Stimulated activated memory B cell treated with anti-CD40 and anti-IgM and Interleukin-4, amounts not matched to agents 10 μg/mL and 1 μg/mL and 100 μg/mL, for 72 hours (primary cell): ENCODE measurements around the gene ACTL7A.
"Not testable (repeated sequence)": the region's sequence is repeated elsewhere in the genome, so short reads cannot be mapped to it uniquely, and the experiment has no call there.

Experiments
- ATAC-seq: fragments of 150-1000 bp; cut with Tn5 transposase; 2 replicates; pipeline ENCODE4 v1.10.0; 2021
- H3K27ac Mint-ChIP-seq: one replicate; pipeline ENCODE4 v1.8.0; 2022; ENCODE audit warnings: mild to moderate bottlenecking, mixed read lengths
- H3K27me3 Mint-ChIP-seq: one replicate; pipeline ENCODE4 v1.8.0; 2022; ENCODE audit warnings: mixed read lengths
- H3K36me3 Mint-ChIP-seq: one replicate; pipeline ENCODE4 v1.8.0; 2022; ENCODE audit warnings: mixed read lengths
- H3K4me1 Mint-ChIP-seq: one replicate; pipeline ENCODE4 v1.8.0; 2022; ENCODE audit warnings: mixed read lengths
- H3K4me3 Mint-ChIP-seq: one replicate; pipeline ENCODE4 v1.8.0; 2022; ENCODE audit warnings: mild to moderate bottlenecking, moderate library complexity, mixed read lengths
- H3K9me3 Mint-ChIP-seq: one replicate; pipeline ENCODE4 v1.8.0; 2022; ENCODE audit warnings: mixed read lengths

ACTL7A gene

DNA sequence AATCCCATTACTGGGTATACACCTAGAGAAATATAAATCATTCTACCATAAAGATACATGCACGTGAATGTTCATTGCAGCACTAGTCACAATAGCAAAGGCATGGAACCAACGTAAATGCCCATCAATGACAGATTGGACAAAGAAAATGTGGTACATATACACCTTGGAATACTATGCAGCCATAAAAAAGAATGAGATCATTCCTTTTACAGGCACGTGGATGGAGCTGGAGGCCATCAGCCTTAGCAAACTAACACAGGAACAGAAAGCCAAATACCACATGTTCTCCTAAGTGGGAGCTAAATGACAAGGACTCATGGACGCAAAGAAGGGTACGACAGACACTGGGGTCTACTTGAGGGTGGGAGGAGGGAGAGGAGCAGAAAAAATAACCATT is 22.5 kb upstream of the ACTL7A start:
- H3K27me3 Mint-ChIP-seq, result not testable (repeated sequence)

DNA sequence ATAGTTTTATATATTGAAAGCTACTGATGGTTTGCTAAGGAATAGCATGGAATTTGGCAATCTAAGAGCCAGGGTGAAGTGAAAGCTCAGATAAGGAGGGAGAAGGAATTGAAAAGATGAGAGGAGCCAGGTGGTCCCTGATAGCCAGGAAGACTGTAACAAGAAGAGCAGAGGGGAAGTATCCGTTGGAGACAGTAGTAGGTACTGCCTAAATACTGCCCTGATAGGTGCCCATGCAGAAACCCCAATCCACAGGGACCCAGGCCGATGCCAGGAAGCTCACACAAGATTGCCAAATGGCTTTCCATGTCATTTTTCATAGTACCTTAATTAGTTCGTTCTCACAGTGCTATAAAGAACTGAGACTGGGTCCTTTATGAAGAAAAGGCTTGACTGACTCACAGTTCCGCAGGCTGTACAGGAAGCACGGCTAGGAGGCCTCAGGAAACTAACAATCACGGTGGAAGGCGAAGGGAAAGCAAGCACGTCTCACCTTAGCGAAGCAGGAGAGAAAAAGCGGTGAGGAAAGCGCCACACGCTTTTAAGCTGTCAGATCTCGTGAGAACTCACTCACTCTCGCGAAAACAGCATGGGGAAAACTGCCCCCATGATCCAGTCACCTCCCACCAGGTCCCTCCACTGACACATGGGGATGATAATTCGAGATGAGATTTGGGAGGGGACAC is 19.3 kb upstream of the ACTL7A start:
- H3K36me3 Mint-ChIP-seq, result no peaks in the 10 kb centered on the region
- H3K27me3 Mint-ChIP-seq, result no peaks in the 10 kb centered on the region
- H3K4me1 Mint-ChIP-seq, result peaks cover 10% of the 10 kb centered on the region
- ATAC-seq, result peak; percentile 20
- peak overlapping the region; percentile 70 for H3K4me3 Mint-ChIP-seq
- H3K9me3 Mint-ChIP-seq, result no peaks in the 10 kb centered on the region
- H3K27ac Mint-ChIP-seq, result no peak overlapping the region

More for the DNA sequence above, 22.5 kb upstream of the ACTL7A start:
- H3K27ac Mint-ChIP-seq, H3K9me3 Mint-ChIP-seq, H3K4me3 Mint-ChIP-seq, ATAC-seq, H3K36me3 Mint-ChIP-seq: not testable (repeated sequence)
- peaks cover 19% of the 10 kb centered on the region for H3K4me1 Mint-ChIP-seq

DNA sequence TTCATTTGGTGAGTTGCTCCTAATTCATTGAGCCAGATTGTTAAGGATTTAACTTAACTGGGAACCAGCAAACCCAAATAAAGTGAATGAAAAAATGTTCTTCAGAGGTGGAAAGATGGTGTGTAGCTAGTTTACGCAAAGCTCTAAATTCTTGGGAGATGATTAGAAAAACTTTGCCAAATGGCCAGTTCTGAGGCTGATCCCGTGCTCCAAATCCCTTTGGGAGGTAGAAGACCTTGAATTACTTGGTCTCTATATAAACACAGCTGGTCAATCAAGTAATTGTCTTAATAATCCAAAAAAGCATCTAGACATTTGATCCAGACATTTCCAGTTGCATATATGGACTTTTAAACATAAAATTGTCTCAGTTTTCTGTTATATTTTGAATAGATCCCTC is 17.7 kb upstream of the ACTL7A start:
- ATAC-seq, result no peak
- Mint-ChIP-seq H3K4me3 (no peak overlapping the region), H3K27me3 (no peaks in the 10 kb centered on the region), H3K27ac (no peak overlapping the region), H3K9me3 (no peaks in the 10 kb centered on the region), H3K4me1 (peaks cover 10% of the 10 kb centered on the region), H3K36me3 (no peaks in the 10 kb centered on the region)

DNA sequence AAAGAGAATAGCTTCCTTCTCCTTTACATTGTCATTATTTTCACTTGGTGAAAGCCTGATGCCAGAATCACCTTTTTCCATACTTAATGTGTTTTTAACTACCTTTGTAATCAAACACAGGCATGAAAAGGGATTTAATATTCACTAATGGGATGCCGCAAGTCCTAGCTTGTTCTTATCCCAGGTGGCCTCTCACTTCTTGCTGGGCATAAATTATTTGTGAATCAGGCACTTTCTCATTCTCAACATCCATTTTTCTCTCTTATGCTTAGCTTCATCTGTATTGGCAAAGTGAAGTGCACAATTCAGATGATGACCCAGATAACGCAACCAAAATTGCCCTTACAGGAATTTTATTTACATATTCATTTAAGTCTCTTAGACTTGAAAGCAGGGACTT is 17.2 kb upstream of the ACTL7A start:
- no peaks in the 10 kb centered on the region for H3K36me3 Mint-ChIP-seq
- peaks cover 10% of the 10 kb centered on the region for H3K4me1 Mint-ChIP-seq
- no peak overlapping the region for H3K4me3 Mint-ChIP-seq
- no peak overlapping the region for H3K27ac Mint-ChIP-seq
- no peak for ATAC-seq
- no peaks in the 10 kb centered on the region for H3K9me3 Mint-ChIP-seq
- no peaks in the 10 kb centered on the region for H3K27me3 Mint-ChIP-seq

DNA sequence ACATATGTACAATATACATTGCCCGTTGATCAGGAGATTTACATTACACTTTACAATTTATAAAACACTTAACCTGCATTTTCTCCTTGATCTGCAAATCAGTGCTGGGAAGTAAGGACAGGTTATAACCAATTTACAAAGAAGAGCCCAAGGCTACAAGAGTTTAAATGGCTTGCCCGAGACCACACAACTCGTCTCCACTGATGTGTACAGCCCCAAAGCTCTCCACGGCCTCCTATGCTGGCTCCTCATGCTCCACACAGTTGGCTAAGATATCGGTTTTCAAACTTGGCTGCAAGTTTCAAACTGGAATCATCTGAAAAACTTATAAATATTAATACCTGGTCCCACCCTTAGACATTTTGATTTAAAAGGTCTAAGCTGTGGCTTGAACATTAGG is 16.6 kb upstream of the ACTL7A start:
- H3K9me3 Mint-ChIP-seq, result no peaks in the 10 kb centered on the region
- no peak overlapping the region for H3K27ac Mint-ChIP-seq
- H3K4me3 Mint-ChIP-seq, result no peak overlapping the region
- H3K27me3 Mint-ChIP-seq, result no peaks in the 10 kb centered on the region
- no peaks in the 10 kb centered on the region for H3K36me3 Mint-ChIP-seq
- ATAC-seq, result no peak
- peaks cover 10% of the 10 kb centered on the region for H3K4me1 Mint-ChIP-seq

DNA sequence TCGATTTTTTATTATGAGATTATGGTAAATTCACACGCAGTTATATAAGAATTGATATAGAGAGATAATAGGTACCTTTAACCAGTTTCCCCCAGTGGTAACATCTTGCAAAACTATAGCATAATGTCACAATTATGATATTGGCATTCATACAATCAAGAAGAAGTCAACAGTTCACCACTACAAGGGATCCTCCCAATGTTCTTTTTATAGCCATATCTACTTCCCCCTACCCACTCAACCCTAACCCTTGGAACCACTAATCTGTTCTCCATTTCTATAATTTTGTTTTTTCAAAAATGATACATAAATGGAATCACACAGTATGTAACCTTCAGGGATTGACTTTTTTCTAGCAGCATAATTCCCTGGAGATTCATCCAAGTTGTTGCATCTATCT is 16.1 kb upstream of the ACTL7A start:
- no peaks in the 10 kb centered on the region for H3K9me3 Mint-ChIP-seq
- ATAC-seq, result no peak
- peaks cover 10% of the 10 kb centered on the region for H3K4me1 Mint-ChIP-seq
- H3K27ac Mint-ChIP-seq, result no peak overlapping the region
- no peak overlapping the region for H3K4me3 Mint-ChIP-seq
- no peaks in the 10 kb centered on the region for H3K27me3 Mint-ChIP-seq
- H3K36me3 Mint-ChIP-seq, result no peaks in the 10 kb centered on the region

DNA sequence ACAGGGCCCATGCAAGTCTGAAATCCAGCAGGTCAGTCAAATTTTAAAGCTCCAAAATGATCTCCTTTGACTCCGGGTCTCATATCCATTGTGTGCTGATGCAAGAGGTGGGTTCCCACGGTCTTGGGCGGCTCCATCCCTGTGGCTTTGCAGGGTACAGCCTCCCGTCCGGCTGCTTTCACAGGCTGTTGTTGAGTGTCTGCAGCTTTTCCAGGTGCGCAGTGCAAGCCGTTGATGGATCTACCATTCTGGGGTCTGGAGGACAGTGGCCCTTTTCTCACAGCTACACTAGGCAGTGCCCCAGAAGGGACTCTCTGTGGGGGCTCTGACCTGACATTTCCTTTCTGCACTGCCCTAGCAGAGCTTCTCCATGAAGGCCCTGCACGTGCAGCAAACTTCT is 13.8 kb upstream of the ACTL7A start:
- H3K4me3 Mint-ChIP-seq, H3K27ac Mint-ChIP-seq, H3K9me3 Mint-ChIP-seq, H3K27me3 Mint-ChIP-seq, ATAC-seq, H3K4me1 Mint-ChIP-seq, H3K36me3 Mint-ChIP-seq: not testable (repeated sequence)

DNA sequence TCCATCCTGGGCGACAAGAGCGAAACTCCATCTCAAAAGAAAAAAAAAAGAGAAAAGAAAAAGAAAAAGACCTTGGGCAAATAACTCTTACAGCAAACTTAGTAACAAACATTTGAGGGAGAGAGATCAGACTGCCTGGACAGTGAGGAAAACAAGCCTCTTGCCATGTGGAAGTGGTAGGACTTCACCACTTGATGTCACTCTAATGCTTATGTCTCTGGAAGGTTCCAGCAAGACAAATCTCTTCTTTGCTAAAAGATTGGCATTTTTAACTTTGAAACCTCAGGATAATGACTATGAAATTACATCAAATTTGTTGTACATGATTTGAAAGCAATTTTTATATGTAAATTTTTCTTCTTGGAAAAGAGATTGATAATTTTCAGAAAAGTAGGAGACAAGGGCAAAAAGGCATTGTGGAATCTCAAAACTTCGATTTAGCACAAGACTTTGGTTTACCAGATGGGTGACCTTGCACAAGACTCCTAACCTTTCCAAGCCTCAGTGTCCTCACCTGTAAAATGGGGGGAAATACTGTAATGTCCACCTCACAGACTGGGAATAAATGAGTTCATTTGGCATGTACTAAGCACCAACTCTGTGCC is 11.7 kb upstream of the ACTL7A start:
- Mint-ChIP-seq H3K27ac (no peak overlapping the region), H3K36me3 (no peaks in the 10 kb centered on the region), H3K27me3 (no peaks in the 10 kb centered on the region), H3K9me3 (no peaks in the 10 kb centered on the region), H3K4me3 (no peak overlapping the region), H3K4me1 (no peaks in the 10 kb centered on the region)
- ATAC-seq, result no peak

DNA sequence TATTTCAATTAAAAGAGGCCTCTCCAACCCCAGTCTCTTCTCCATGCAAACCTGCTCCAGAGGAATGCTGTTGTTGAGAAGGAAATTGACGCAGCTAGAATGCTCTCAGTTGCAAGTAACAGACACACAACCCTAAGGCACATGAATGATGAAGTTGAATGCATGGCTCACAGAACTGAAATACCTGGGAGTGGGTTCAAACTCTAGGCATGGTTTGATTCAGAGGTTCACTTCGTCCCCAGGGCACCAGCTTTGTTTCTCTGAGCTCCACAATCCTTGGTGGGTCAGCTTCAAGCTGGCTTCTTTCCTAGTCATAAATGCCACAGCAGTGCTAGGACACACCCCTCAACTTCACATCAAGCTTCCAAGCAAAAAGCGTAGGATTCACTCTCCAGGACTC is 10.9 kb upstream of the ACTL7A start:
- H3K9me3 Mint-ChIP-seq, result no peaks in the 10 kb centered on the region
- H3K4me1 Mint-ChIP-seq, result no peaks in the 10 kb centered on the region
- no peak for ATAC-seq
- no peak overlapping the region for H3K27ac Mint-ChIP-seq
- no peaks in the 10 kb centered on the region for H3K36me3 Mint-ChIP-seq
- no peaks in the 10 kb centered on the region for H3K27me3 Mint-ChIP-seq
- no peak overlapping the region for H3K4me3 Mint-ChIP-seq

DNA sequence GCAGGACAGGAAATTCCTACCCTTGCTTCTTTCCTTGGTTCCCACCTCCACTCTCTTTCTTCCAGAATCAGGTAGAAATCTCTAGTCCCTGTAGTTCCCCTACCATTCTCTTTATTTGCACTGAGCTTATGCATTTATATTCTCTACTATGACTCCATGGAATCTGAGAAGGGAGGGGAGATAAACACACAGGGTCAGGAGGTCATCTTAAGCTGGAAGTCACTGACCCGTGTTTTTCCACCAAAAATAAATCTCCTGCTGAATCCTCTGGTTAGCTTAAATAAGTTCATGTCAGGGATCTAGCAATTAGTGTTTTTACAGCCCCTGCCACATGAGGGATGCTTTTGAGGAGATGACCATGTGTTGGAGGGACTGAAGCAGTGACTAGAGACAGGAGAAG is 10.0 kb upstream of the ACTL7A start:
- no peaks in the 10 kb centered on the region for H3K4me1 Mint-ChIP-seq
- H3K27me3 Mint-ChIP-seq, result no peaks in the 10 kb centered on the region
- H3K27ac Mint-ChIP-seq, result no peak overlapping the region
- no peak for ATAC-seq
- no peaks in the 10 kb centered on the region for H3K36me3 Mint-ChIP-seq
- H3K9me3 Mint-ChIP-seq, result no peaks in the 10 kb centered on the region
- no peak overlapping the region for H3K4me3 Mint-ChIP-seq

DNA sequence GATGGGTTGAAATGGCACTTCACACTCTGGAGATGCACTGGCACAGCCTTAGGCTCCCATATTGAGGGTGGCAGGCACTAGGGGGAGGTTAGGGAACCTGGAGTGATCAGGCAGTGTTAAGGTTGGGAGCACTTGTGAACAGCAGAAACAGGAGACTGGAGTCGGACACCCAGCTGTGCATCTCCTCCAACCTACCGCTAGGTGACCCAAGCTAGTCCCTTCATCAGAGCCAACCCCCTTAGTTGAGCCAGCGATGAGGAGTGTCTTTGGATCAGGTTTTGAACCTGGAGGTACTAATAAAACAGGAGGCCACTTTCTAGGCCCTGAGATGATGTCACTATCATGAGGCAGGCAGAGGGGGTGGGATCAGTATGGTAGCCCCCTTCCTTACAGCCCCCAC is 8.0 kb upstream of the ACTL7A start:
- Mint-ChIP-seq H3K4me1 (no peaks in the 10 kb centered on the region), H3K9me3 (no peaks in the 10 kb centered on the region), H3K27me3 (no peaks in the 10 kb centered on the region), H3K36me3 (no peaks in the 10 kb centered on the region), H3K4me3 (no peak overlapping the region), H3K27ac (no peak overlapping the region)
- no peak for ATAC-seq

DNA sequence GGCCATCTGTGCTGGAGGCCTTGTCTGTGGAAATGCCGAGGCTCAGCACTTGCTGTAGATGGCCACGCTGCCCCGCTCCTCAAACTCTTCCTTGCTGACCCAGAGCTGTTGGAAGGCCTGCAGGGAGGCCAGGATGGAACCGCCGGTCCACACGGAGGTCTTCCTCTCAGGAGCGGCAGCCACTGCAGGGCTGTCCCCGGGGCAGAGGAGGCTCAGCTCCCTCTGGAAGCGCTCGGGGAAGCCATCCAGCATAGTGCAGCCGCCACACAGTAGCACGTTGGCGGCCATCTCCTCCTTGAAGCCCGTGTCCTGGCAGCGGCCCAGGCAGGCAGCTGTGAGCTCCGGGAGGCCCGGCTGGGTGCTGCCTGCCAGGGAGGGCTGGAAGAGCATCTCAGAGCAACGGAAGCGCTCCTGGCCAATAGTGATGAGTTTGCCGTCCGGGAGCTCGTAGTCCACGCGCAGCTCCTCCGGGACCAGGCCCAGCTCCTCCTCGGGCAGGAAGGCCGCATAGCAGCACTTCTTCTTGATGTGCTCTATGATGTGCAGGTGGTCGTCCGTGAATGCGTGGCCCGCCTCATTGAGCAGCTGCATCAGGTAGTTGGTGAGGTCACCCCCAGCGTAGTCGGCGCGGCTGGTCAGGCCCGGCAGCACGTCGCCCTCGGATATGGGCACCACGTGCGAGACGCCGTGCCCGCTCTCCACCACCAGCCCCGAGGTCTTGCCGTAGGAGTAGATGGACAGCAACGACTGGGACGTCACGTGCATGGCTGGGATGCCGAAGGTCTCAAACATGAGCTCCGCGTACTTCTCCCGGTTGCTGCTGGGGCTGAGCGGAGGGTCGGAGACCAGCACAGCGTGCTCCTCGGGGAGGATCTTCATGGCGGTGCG is 7.2 kb upstream of the ACTL7A start:
- no peak overlapping the region for H3K27ac Mint-ChIP-seq
- no peak for ATAC-seq
- H3K4me3 Mint-ChIP-seq, result no peak overlapping the region
- no peaks in the 10 kb centered on the region for H3K27me3 Mint-ChIP-seq
- H3K36me3 Mint-ChIP-seq, result no peaks in the 10 kb centered on the region
- no peaks in the 10 kb centered on the region for H3K9me3 Mint-ChIP-seq
- no peaks in the 10 kb centered on the region for H3K4me1 Mint-ChIP-seq

DNA sequence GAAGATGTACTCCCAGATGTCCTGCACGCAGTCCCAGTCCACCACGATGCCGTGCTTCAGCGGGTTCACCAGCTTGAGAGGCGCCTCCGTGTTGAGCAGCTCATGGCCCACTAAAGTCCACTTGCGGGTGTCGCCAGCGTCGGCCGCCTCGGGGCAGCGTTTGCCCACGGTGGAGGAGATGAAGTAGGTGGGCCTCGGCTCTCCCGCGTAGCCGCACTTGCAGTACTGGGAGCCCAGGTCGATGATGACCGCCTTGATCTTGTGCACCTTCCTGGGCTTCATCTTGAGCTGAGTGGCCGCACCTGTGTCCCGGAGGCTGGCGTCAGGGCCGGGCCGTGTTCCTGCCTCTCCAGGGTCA is 6.6 kb upstream of the ACTL7A start:
- no peak for ATAC-seq

DNA sequence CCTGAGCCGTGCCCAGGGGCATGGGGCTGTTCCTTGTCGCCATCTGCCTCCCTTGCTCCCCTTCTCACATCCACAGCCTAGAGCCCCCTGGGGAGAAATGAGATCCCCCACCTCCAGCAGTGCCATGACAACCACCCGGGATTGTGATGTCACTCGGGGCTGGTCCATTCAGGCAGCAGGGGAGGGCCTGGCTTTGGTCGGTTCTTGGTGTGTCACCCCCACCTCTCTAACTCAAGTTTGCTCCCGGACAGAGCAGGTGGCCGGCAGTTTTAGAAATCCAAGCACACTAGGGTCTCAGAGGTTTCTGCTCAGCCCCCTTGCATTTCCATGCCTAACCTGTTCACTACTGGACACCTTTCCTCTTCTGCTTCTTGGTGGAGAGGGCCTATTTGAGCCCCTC is 6.2 kb upstream of the ACTL7A start, which contains the start of gene ACTL7B:
Gene ACTL7B, minus strand, starts transcription at position 99 of the 400 bp plus-strand sequence. Its CDS starts 56 bp downstream, at position 43.
- Mint-ChIP-seq H3K36me3 (no peaks in the 10 kb centered on the region), H3K4me3 (no peak within 1 kb of the TSS), H3K27me3 (no peaks in the 10 kb centered on the region), H3K27ac (no peak within 1 kb of the TSS), H3K9me3 (no peaks in the 10 kb centered on the region), H3K4me1 (no peaks in the 10 kb centered on the region)
- ATAC-seq, result no peak

More for the DNA sequence above, 6.6 kb upstream of the ACTL7A start:
- Mint-ChIP-seq H3K36me3 (no peaks in the 10 kb centered on the region), H3K27me3 (no peaks in the 10 kb centered on the region), H3K4me3 (no peak overlapping the region), H3K4me1 (no peaks in the 10 kb centered on the region), H3K9me3 (no peaks in the 10 kb centered on the region), H3K27ac (no peak overlapping the region)

DNA sequence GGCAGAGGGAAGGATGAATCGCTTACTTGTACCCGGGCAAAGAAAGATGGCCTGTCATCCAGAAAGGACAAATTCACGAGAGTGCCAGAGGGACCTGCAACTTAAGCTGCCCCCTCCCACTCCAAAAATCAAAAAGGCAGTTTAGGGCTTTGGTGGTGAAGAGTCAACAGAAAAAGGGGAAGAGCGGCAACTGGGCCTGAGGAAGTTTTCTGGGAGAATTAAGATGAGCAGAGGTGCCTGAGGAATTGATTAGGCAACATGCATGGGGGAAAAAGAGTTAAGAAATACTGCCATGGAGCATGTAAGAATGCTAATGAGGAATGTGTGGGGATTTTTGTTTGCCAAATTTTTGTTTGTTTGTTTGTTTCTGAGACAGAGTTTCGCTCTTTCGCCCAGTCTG is 4.5 kb upstream of the ACTL7A start:
- Mint-ChIP-seq H3K27me3 (no peaks in the 10 kb centered on the region), H3K4me1 (no peaks in the 10 kb centered on the region), H3K4me3 (no peak overlapping the region), H3K36me3 (no peaks in the 10 kb centered on the region), H3K27ac (no peak overlapping the region), H3K9me3 (no peaks in the 10 kb centered on the region)
- ATAC-seq, result no peak
